Measurements from ENCODE around the gene FAM204A.

- no peak for TF ChIP-seq CTCF (IDR thresholded peaks at IDR 0.05)
- TF ChIP-seq POLR2AphosphoS5 (IDR thresholded peaks at IDR 0.05) = no peak
- no peak for TF ChIP-seq POLR2A (IDR thresholded peaks at IDR 0.05)
- no peak for TF ChIP-seq EP300 (IDR thresholded peaks at IDR 0.05)
Measured at GRCh38 chr10:118259288-118259906, 82.7 kb downstream of the FAM204A start.
